Central memory CD8-positive, alpha-beta T cell (primary cell): Measurements from ENCODE around the gene C14orf180.

Experiments
- ATAC-seq: fragments of 150-1000 bp; cut with Tn5 transposase; replicated peaks from 2 replicates; pipeline ENCODE4 v1.10.0; 2022; ENCODE audit warnings: mild to moderate bottlenecking, moderate FRiP score, moderate number of reproducible peaks; ENCODE audit not compliant: poor library complexity, severe bottlenecking; ENCODE audit errors: extremely low read depth
- DNase-seq, 2 donors: peaks; one replicate each; pipeline ENCODE4 v3.0.0; 2021; ENCODE audit warnings: low spot score in 2 of 2
- H3K27ac Mint-ChIP-seq: one replicate; pipeline ENCODE4 v1.8.0; 2022; ENCODE audit warnings: low read depth, mild to moderate bottlenecking, moderate library complexity, mixed read lengths
- H3K27me3 Mint-ChIP-seq: one replicate; pipeline ENCODE4 v1.8.0; 2022; ENCODE audit warnings: mixed read lengths
- H3K36me3 Mint-ChIP-seq: one replicate; pipeline ENCODE4 v1.8.0; 2022; ENCODE audit warnings: mild to moderate bottlenecking, moderate library complexity, mixed read lengths; ENCODE audit not compliant: insufficient read depth
- H3K4me1 Mint-ChIP-seq: one replicate; pipeline ENCODE4 v1.8.0; 2022; ENCODE audit warnings: mixed read lengths
- H3K4me3 Mint-ChIP-seq: one replicate; pipeline ENCODE4 v1.8.0; 2022; ENCODE audit warnings: mild to moderate bottlenecking, moderate library complexity, mixed read lengths
- H3K9me3 Mint-ChIP-seq: one replicate; pipeline ENCODE4 v1.8.0; 2022; ENCODE audit warnings: mixed read lengths

The C14orf180 gene

DNA sequence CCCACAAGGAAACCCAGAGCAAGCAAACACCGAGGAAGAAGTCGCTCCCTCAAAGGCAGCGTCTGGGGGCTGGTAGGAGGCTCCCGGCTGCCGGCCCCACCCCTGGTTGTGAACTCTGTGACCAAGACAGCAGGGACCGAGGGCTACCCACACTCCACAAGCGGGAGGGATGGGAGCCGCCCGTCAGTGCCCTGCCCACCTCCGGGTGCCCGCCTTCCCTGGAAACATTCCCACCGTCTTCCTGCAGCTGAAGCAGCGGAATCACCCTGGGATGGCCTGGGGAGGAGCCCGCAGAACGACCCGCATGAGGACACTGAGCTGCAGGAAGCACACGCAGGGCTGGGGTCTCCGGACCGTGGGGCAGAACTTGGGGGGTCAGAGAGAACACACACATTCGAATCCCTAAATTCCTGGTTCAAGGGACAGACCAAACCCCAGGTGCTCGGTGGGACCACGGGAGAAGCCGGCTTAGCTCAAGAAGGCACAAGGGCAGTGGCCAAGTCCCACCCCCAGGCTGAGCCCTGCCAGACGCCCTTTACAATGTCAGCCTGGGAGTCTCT is 33.5 kb upstream of the C14orf180 start:
- no peak for ATAC-seq
- no peak overlapping the region for H3K4me3 Mint-ChIP-seq

DNA sequence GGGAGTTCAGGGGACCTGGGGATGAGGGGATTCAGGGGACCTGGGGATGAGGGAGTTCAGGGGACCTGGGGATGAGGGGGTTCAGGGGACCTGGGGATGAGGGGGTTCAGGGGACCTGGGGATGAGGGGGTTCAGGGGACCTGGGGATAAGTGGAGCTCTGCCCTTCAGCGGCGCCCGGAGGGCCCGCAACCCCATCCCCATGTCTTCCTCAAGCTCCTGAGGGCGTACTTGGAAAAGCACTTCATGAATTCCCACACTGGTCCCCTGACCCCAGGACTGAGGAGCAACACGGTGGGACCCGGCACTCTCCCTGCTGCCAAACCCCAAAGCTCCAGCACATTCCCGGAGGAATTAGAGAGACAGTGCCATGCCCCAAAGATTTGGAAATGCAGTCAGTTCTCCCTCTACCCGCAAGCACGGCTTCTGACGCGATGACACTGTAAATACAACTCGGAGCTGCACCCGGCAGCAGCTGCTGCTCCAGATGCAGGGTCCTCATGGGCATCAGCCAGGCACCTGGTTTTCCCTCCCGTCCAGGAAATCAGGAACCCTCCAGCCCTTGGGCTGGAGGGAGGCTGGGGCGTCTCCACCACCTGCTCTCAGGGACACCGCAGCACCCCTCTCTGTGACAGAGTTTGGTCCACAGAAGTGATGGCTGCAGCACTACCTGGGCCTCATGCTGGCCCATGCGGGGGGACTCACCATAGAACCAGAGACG is 32.8 kb upstream of the C14orf180 start:
- Mint-ChIP-seq H3K27me3 (peaks cover 53% of the 10 kb centered on the region), H3K27ac (no peak overlapping the region), H3K9me3 (no peaks in the 10 kb centered on the region), H3K4me1 (no peaks in the 10 kb centered on the region), H3K4me3 (no peak overlapping the region), H3K36me3 (peaks cover 3% of the 10 kb centered on the region)
- DNase-seq (no peak), ATAC-seq (no peak)

More for the DNA sequence above, 33.5 kb upstream of the C14orf180 start:
- Mint-ChIP-seq H3K4me1 (no peaks in the 10 kb centered on the region), H3K27me3 (peaks cover 54% of the 10 kb centered on the region), H3K27ac (no peak overlapping the region), H3K9me3 (no peaks in the 10 kb centered on the region), H3K36me3 (peaks cover 3% of the 10 kb centered on the region)
- DNase-seq, result no peak

DNA sequence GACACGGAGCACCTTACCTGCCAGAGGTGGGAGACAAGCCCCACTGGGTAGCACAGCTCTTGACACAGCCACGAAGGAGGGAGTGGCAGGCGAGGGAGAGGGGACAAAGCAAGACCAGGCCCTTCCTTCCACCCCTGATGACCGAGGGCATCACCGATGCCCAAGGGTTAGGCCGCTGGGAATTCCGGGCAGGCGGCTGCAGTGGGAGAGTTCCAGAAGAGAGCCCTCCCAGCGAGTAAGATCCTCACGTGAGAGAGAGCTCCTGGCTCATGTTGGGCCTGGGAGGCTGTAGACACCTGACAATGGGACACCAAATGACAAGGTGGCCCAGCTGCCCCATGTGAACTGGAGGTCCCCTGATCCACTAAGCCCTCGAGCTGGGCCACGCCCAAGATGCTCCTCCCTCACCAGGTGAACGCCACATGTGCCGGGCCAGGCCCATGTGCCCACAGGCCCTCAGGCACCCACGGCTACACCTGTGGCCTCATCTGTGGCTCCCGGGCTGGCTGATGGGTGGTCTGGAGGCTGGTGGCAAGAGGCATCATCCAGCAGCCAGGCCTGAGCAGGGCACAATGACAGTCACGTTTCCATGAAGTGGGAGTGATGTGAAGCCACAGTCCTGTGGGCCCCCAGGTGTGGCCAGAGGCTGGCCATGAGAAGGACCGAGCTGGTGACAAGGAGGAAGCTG is 32.1 kb upstream of the C14orf180 start:
- H3K27me3 Mint-ChIP-seq, result peaks cover 53% of the 10 kb centered on the region

DNA sequence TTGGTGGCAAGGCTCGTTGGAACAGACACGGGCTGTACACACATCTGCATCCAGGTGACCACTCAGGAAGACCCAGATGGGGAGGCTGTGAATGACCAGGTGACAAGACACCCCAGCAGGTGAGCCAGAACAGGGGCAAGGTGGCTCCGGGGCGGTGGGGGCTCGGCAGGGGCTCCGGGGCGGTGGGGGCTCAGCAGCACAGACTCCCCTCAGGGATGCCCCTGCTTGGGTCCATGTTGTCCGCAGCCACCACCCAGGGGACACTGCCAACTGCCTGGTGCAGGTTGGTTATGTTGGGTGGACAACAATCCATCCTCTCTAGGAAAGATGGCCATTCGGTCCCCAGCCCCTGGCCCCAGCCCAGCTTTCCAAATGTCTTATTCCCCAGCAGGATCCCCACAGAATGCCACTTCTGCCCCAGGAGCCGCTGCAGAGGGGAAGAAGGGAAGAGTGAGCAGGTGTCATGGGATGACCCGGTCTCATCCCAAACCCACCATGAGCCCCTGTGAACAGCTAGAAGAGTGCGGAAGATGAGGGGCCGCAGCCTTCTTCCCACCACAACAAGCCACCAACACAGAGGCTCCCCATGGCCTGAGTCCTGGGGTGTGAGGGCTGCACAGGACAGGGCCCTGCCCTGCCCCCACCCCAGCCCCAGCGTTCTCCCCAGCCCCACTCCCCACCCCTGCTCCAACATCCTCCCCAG is 31.4 kb upstream of the C14orf180 start:
- ATAC-seq (no peak), DNase-seq (no peak)
- Mint-ChIP-seq H3K27me3 (peaks cover 53% of the 10 kb centered on the region), H3K36me3 (peaks cover 3% of the 10 kb centered on the region), H3K9me3 (no peaks in the 10 kb centered on the region), H3K27ac (no peak overlapping the region), H3K4me3 (no peak overlapping the region), H3K4me1 (no peaks in the 10 kb centered on the region)

More for the DNA sequence above, 32.1 kb upstream of the C14orf180 start:
- Mint-ChIP-seq H3K4me3 (no peak overlapping the region), H3K27ac (no peak overlapping the region), H3K36me3 (peaks cover 3% of the 10 kb centered on the region), H3K4me1 (no peaks in the 10 kb centered on the region), H3K9me3 (no peaks in the 10 kb centered on the region)
- ATAC-seq (no peak), DNase-seq (no peak)

DNA sequence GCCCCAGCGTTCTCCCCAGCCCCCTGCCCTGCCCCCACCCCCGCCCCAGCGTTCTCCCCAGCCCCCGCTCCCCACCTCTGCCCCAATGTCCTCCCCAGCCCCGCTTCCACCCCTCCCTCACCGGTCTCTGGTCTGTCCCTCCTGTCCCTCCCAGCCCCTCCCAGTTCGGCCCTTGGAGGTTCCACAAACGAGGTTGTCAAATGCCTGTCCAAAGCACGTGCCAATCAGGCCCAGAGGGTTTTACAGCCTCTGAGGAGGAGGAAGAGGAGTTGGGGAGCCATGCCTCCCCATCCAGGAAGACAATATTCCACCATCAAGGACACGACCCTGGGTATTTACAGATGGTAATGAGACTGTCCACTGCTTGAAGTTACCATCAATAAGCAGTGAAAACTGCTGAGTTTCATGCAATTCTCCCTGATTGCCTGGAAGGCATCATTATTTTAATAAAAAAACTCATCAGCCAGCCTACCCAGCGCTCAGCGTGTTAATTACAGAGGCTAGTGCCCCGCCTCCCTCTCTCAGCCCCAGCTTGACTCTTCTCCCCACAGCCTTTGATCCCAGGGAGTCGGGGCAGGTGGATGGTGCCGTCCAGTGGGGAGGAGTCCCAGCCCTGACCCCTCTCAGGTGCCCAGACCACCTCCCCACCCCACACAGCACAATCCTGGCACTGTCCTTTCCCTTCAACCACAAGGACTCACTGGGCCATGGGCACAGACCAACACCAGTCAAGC is 30.6 kb upstream of the C14orf180 start:
- Mint-ChIP-seq H3K27me3 (peaks cover 51% of the 10 kb centered on the region), H3K27ac (no peak overlapping the region), H3K9me3 (no peaks in the 10 kb centered on the region), H3K4me1 (no peaks in the 10 kb centered on the region), H3K36me3 (peaks cover 3% of the 10 kb centered on the region), H3K4me3 (no peak overlapping the region)
- DNase-seq (no peak), ATAC-seq (no peak)

DNA sequence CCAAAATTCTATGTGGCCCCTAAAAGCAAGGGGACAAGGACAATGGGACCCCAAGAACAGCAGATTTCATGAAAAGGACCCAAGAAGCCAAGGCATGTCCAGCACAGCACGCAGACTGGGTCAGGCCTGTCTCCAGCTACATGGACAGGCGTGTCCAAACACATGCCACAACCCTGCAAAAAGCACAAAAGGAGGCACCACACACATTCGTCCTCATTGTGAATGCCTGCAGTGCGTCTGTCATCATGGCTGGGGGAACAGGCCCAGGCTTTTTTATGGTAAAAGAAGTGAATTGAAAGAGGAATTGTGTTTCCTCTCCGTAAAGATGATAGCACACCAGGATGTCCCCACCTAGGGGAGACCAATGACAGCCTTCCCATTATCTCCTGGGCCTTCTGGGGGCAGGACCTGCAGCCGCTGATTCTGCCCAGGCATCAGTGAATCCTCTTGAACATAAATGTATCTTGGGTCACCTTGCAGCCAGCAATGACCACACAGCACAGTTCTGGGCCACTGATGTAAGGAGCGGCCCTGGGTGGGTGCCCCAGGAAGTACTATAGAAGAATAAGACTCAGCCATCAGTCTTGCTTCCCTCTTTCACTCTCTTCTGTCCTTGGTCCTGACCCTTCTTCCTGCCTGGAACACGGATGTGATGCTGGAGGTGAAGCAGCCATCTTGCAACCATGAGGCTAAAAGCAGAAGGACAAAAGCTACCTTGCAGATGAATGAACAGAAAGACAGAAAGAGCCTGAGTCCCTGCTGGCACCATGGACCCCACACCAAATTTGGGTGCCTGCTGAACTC is 29.8 kb upstream of the C14orf180 start:
- peaks cover 3% of the 10 kb centered on the region for H3K36me3 Mint-ChIP-seq
- DNase-seq (no peak), ATAC-seq (no peak)
- H3K4me3 Mint-ChIP-seq, result no peak overlapping the region
- no peaks in the 10 kb centered on the region for H3K4me1 Mint-ChIP-seq
- H3K27ac Mint-ChIP-seq, result no peak overlapping the region
- H3K9me3 Mint-ChIP-seq, result no peaks in the 10 kb centered on the region
- H3K27me3 Mint-ChIP-seq, result peaks cover 43% of the 10 kb centered on the region

DNA sequence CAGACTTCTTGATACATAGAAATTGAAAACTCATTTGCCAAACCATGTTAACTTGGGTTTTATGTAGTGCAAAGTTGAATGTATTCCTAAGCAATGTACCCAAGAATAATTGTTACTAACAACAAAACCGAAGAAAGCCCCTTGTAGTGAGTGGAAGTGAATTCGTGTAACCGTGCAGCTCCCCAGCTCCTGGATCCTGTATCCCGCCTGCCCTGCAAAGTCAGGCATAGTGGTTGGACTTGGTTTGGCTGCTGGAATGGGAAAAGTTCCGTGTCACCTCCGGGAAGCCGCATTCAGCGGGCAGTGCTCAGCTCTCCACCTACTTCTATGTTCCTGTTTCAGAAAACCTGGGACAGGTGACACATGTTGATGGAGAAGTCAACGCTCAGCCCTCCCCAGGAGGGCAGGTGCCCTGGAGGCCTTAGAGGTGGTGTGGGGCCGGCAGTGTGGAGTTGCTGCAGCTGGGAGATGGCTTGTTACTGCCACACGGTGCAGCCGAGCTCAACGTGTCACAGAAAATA is 29.2 kb upstream of the C14orf180 start:
- Mint-ChIP-seq H3K27ac (no peak overlapping the region), H3K27me3 (peaks cover 37% of the 10 kb centered on the region), H3K4me1 (no peaks in the 10 kb centered on the region), H3K9me3 (no peaks in the 10 kb centered on the region), H3K36me3 (peaks cover 3% of the 10 kb centered on the region), H3K4me3 (no peak overlapping the region)
- no peak for ATAC-seq
- no peak for DNase-seq

DNA sequence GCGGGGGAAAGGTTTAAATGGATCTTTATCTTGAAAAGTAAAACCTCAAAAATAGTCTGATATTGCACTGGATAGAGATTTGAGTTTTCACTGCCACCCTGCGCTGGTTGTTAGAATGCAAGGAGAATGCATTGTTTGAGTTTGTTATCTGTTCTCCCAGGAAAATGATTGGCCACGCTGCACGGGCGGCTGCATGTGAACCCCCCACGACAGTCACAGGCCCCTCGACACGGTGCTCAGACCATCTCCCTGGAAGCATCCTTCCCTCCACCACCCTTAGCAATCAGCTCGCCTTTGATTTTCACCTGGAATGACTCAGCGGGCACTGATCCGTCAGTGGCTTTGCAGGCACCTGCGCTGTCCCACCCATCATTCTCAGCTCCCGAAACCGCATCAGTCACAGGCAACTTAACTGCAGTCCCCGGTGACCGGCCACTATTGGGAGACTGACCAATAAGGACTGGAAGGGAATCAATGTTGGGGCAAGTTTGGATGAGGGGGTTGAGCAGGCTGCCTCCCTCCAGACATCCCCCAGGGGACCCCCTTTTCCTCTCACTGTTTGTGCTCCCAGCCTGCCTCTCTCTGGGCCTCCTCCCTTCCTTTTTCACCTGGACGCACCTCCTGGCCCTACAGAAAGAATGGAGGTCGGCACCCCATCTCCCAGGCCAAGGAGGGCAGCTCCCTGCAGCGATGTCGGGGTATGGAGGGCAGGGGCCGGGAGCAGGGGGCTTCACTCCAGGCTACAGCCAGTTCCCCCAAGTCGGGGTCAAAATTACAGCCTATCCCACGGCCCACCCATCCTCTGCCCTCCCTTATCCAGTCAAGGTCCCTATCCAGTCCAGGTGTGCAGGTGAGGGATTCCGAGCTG is 28.5 kb upstream of the C14orf180 start:
- Mint-ChIP-seq H3K9me3 (no peaks in the 10 kb centered on the region), H3K4me3 (no peak overlapping the region), H3K4me1 (no peaks in the 10 kb centered on the region), H3K27me3 (peaks cover 36% of the 10 kb centered on the region), H3K36me3 (peaks cover 3% of the 10 kb centered on the region), H3K27ac (no peak overlapping the region)
- no peak for ATAC-seq
- no peak for DNase-seq

DNA sequence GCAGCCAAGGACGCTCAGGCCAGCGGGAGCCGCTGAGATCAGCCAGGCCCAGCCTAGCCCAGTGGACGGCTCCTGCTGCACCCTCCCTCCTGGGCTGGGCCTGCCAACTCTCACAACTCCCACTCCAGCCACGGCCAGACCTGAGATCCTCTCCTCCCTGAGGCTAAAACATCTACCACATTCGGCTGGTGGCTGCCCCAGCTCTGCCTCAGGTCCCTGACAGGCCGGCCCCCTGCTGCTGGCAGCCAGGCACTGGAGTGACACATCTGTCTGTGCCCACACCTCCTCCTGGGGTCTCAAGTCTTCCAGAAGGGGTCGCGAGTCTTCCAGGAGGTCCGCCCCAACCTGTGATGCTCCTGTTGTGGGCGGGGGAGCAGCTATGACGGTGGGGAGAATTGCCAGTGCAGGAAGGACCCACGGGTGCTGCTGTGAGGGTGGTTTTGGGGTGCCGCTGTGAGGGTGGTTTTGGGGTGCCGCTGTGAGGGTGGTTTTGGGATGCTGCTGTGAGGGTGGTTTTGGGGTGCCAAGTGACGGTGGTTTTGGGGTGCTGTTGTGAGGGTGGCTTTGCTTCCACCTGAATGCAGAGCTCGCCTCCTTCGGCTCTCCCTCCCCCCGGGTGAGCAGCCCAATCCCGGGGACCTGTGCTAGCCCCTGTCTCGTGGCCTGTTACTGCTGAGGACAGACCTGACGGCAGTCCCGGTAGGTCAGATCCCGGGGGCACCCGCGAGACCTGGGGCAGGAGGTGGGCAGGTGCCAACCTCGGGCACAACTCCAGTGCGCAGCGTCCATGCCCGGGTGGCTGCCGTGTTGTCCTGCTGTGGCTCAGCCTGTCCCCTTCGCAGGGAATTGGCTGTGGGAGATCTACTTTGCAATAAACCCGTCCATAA is 27.5 kb upstream of the C14orf180 start:
- Mint-ChIP-seq H3K27ac (no peak overlapping the region), H3K36me3 (peaks cover 3% of the 10 kb centered on the region)
- no peak for DNase-seq

DNA sequence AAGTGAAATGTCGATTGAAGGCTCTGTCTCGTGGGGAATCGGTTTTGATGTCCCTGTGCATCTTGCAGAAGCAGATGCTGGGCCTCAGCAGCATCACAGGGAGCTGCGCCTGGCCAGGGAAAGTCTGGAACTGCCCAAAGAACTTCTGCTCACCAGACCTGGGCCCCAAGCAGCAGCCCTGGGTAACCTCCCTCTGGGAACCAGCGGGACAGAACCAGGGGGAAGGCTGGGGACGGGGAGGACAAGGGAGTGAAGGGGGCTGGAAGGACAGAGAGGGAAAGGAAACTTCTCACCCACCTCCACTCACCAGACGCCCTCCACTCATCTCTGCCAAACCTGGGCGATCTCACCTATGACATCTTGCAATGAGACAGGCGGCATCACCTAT is 26.8 kb upstream of the C14orf180 start:
- DNase-seq, result no peak
- no peaks in the 10 kb centered on the region for H3K9me3 Mint-ChIP-seq
- ATAC-seq, result no peak
- H3K27ac Mint-ChIP-seq, result no peak overlapping the region
- H3K4me1 Mint-ChIP-seq, result no peaks in the 10 kb centered on the region
- peaks cover 36% of the 10 kb centered on the region for H3K27me3 Mint-ChIP-seq
- no peak overlapping the region for H3K4me3 Mint-ChIP-seq
- H3K36me3 Mint-ChIP-seq, result peaks cover 3% of the 10 kb centered on the region

More for the DNA sequence above, 27.5 kb upstream of the C14orf180 start:
- no peaks in the 10 kb centered on the region for H3K4me1 Mint-ChIP-seq
- peaks cover 36% of the 10 kb centered on the region for H3K27me3 Mint-ChIP-seq
- ATAC-seq, result no peak
- no peak overlapping the region for H3K4me3 Mint-ChIP-seq
- H3K9me3 Mint-ChIP-seq, result no peaks in the 10 kb centered on the region
